ENCODE data around the gene STAT4. TPM values are rescaled to one million over a fixed set of nuclear protein-coding genes. Genes with fewer than 3 reads are reported as not detected.

Gene STAT4
- polyA plus RNA-seq, 1 of the 3 experiments (the other 2 are of a cell fraction), result 0.12 TPM

DNA sequence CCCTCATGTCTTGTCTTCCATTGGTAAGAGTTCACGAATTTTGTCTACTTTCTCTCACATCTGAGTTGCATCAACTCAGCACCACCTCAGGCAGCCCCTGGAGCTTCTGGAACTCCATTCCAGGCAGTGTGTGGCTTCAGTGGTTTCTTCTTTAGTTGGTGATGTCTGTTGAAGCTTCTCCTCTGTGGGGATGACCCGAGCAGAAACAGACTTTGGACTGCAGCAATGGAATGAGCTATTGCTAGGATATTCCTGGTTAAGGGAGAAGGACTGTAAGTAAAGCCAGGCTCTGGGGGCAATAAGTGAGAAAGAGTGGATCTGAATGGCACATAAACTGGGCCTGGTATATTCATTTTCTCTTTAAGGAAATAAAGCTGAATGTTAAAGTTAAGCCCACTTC is 32.3 kb upstream of the STAT4 start:
- no peak overlapping the region for H3K9ac ChIP-seq
- POLR2A ChIA-PET, result no interaction called here
- CTCF ChIA-PET, result interaction anchor here (1.2 to 1.9 kb wide), 2 partner anchors 18 to 35 kb away, joined by 3 to 7 read pairs; no protein-coding TSS in a partner anchor
- H3K27ac ChIP-seq (ENCODE audit: low read depth in 2 of 2, low read length in 1 of 2), result no peak overlapping the region
- no peaks in the 10 kb centered on the region for H3K9me2 ChIP-seq
- DNase-seq, result no peak
- H3K9me3 ChIP-seq, result no peaks in the 10 kb centered on the region
- H4K20me1 ChIP-seq (ENCODE audit: insufficient read depth), result no peaks in the 10 kb centered on the region
- no peaks in the 10 kb centered on the region for H3K79me2 ChIP-seq (ENCODE audit: insufficient read depth)
- no peaks in the 10 kb centered on the region for H3F3A ChIP-seq (replicated peaks; ENCODE audit: insufficient read depth)
- no peaks in the 10 kb centered on the region for H3K36me3 ChIP-seq (replicated peaks in 1 of 2; ENCODE audit: control insufficient read depth in 1 of 2, insufficient read depth in 2 of 2, low read length in 1 of 2)
- H3K4me2 ChIP-seq, result no peak overlapping the region
- TF ChIP-seq USF2 (IDR thresholded peaks at IDR 0.05; ENCODE audit: borderline replicate concordance, low read depth, low read length) (no peak), JUND (IDR thresholded peaks at IDR 0.05) (no peak), TEAD4 (IDR thresholded peaks at IDR 0.05; ENCODE audit: borderline replicate concordance, insufficient read depth) (no peak), RXRA (IDR thresholded peaks at IDR 0.05; ENCODE audit: borderline replicate concordance, low read depth) (no peak), POLR2AphosphoS5 (IDR thresholded peaks at IDR 0.05; ENCODE audit: low read depth, low read length) (no peak), ELF1 (IDR thresholded peaks at IDR 0.05) (no peak), CTCF (IDR thresholded peaks at IDR 0.05) (no peak), MAX (IDR thresholded peaks at IDR 0.05; ENCODE audit: low read depth) (no peak), MEF2A (IDR thresholded peaks at IDR 0.05; ENCODE audit: borderline replicate concordance, low read depth) (no peak), EP300 (IDR thresholded peaks at IDR 0.05; ENCODE audit: borderline replicate concordance in 1 of 2, low read depth in 1 of 2, low read length in 1 of 2) (no peak), TCF12 (IDR thresholded peaks at IDR 0.05) (no peak), GABPA (IDR thresholded peaks at IDR 0.05; ENCODE audit: low read depth) (no peak), NFIC (IDR thresholded peaks at IDR 0.05; ENCODE audit: borderline replicate concordance) (no peak), EZH2phosphoT487 (IDR thresholded peaks at IDR 0.05; ENCODE audit: borderline replicate concordance, low read depth) (no peak), RFX5 (IDR thresholded peaks at IDR 0.05; ENCODE audit: low read length) (no peak), FOXM1 (IDR thresholded peaks at IDR 0.05; ENCODE audit: low read depth) (no peak), NRF1 (IDR thresholded peaks at IDR 0.05; ENCODE audit: low read depth, low read length) (no peak)
- TF ChIP-seq, protein P1, sequence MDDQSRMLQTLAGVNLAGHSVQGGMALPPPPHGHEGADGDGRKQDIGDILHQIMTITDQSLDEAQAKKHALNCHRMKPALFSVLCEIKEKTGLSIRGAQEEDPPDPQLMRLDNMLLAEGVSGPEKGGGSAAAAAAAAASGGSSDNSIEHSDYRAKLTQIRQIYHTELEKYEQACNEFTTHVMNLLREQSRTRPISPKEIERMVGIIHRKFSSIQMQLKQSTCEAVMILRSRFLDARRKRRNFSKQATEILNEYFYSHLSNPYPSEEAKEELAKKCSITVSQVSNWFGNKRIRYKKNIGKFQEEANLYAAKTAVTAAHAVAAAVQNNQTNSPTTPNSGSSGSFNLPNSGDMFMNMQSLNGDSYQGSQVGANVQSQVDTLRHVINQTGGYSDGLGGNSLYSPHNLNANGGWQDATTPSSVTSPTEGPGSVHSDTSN (IDR thresholded peaks at IDR 0.05), result no peak
- TF ChIP-seq, protein P2, sequence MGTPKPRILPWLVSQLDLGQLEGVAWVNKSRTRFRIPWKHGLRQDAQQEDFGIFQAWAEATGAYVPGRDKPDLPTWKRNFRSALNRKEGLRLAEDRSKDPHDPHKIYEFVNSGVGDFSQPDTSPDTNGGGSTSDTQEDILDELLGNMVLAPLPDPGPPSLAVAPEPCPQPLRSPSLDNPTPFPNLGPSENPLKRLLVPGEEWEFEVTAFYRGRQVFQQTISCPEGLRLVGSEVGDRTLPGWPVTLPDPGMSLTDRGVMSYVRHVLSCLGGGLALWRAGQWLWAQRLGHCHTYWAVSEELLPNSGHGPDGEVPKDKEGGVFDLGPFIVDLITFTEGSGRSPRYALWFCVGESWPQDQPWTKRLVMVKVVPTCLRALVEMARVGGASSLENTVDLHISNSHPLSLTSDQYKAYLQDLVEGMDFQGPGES (IDR thresholded peaks at IDR 0.05; ENCODE audit: low read depth, low read length), result no peak
- no peaks in the 10 kb centered on the region; a peak in 2 of 4 replicates for H3K4me1 ChIP-seq (ENCODE audit: control insufficient read depth in 1 of 2, insufficient read depth in 2 of 2, low read depth in 1 of 2, low read length in 1 of 2)
- H2AFZ ChIP-seq (ENCODE audit: low read depth), result no peak overlapping the region
- WGBS (ENCODE audit: low lambda C conversion rate), result 71% methylated on average over 2 of the region's 2 CpGs
- no peak overlapping the region for H3K4me3 ChIP-seq (ENCODE audit: low read depth in 2 of 2, low read length in 1 of 2)
- no peaks in the 10 kb centered on the region for H3K27me3 ChIP-seq (ENCODE audit: insufficient read depth)
